A549 (cell line): ENCODE data around the gene NPHS2. TPM values are rescaled to one million over a fixed set of nuclear protein-coding genes. Genes with fewer than 3 reads are reported as not detected.
"Not testable (repeated sequence)": the region's sequence is repeated elsewhere in the genome, so short reads cannot be mapped to it uniquely, and the experiment has no call there.

Source experiments
- ATAC-seq, 2 experiments: fragments of 200-7000 bp in 1 of 2; fragments of >200 bp in 1 of 2; cut with Nextera tagmentation in 1 of 2; cut with Tn5 transposase in 1 of 2; 3 replicates each; pipeline versions ENCODE4 v1.8.0 to v1.9.1; 2018 to 2020; ENCODE audit warnings: mild to moderate bottlenecking in 1 of 2, moderate library complexity in 1 of 2
- CTCF ChIA-PET: fragments of 300-600 bp; sonication (Branson Sonifier 250); formaldehyde crosslinking; extraction: SDS; loops from one replicate; lab custom pipeline; 2021; ENCODE audit warnings: antibody characterized with exemption, inconsistent platforms; lab: Yijun Ruan, JAX
- POLR2A ChIA-PET: fragments of 350-600 bp; formaldehyde crosslinking; extraction: SDS; loops from one replicate; lab custom pipeline; 2021; ENCODE audit warnings: antibody characterized with exemption, inconsistent platforms; lab: Yijun Ruan, JAX
- DNase-seq, 2 experiments: peaks; one replicate each; pipeline versions ENCODE4 v3.0.0 to v3.0.0-alpha.2; 2011 to 2016; ENCODE audit warnings: low read depth in 1 of 2, low spot score in 1 of 2
- FAIRE-seq: peaks from 2 replicates; lab custom pipeline; 2011; peaks lifted over from hg19 to GRCh38; lab: Jason Lieb, UNC
- H3K27ac ChIP-seq, 2 experiments: fragments of >200 bp; sonication (Bioruptor Twin); formaldehyde crosslinking; 3 replicates each; pipeline ENCODE4 v1.5.1; 2016 to 2017
- H3K4me1 ChIP-seq: fragments of >200 bp; sonication (Bioruptor Twin); formaldehyde crosslinking; 3 replicates; pipeline ENCODE4 v1.6.1; 2016
- H3K4me2 ChIP-seq: fragments of >200 bp; sonication (Bioruptor Twin); formaldehyde crosslinking; 3 replicates; pipeline ENCODE4 v1.6.1; 2016
- H3K4me3 ChIP-seq: fragments of >200 bp; sonication (Bioruptor Twin); formaldehyde crosslinking; 3 replicates; pipeline ENCODE4 v1.5.1; 2016
- H3K9me3 ChIP-seq: fragments of >200 bp; sonication (Bioruptor Twin); formaldehyde crosslinking; 3 replicates; pipeline ENCODE4 v1.6.1; 2016
- BCL3 ChIP-seq: fragments of >200 bp; sonication (Bioruptor Twin); formaldehyde crosslinking; IDR thresholded peaks from 3 replicates; pipeline ENCODE4 v1.6.1; 2016
- BHLHE40 ChIP-seq: IDR thresholded peaks from 2 replicates; pipeline ENCODE4 v1.6.1; 2012; ENCODE audit warnings: low read depth, low read length, inconsistent platforms
- CBX2 ChIP-seq: fragments of 200-600 bp; sonication (generic); IDR thresholded peaks from 2 replicates; pipeline ENCODE4 v1.6.1; 2016; ENCODE audit warnings: low read depth, mild to moderate bottlenecking, borderline replicate concordance
- CHD4 ChIP-seq: fragments of 200-600 bp; sonication (generic); IDR thresholded peaks from 2 replicates; pipeline ENCODE4 v1.6.1; 2016; ENCODE audit warnings: antibody characterized with exemption, mild to moderate bottlenecking, borderline replicate concordance
- EHMT2 ChIP-seq: fragments of 200-600 bp; sonication (generic); IDR thresholded peaks from 2 replicates; pipeline ENCODE4 v1.6.1; 2016; ENCODE audit warnings: antibody characterized with exemption, low read depth, mild to moderate bottlenecking, moderate library complexity
- EP300 ChIP-seq, 2 experiments: fragments of >200 bp; sonication (Bioruptor Twin); formaldehyde crosslinking; IDR thresholded peaks; 2 replicates in 1 of 2; 3 replicates in 1 of 2; pipeline ENCODE4 v1.6.1; 2016 to 2017
- FOSL2 ChIP-seq, 2 experiments: fragments of 450-650 bp in 1 of 2; fragments of >200 bp in 1 of 2; sonication (Bioruptor Twin) in 1 of 2; formaldehyde crosslinking; IDR thresholded peaks; 2 replicates each; pipeline versions ENCODE4 v1.5.0 to v1.6.1; 2016 to 2020; ENCODE audit warnings: mild to moderate bottlenecking in 1 of 2, moderate library complexity in 1 of 2
- FOXS1 ChIP-seq: fragments of 250-450 bp; sonication (Bioruptor Pico); IDR thresholded peaks from 2 replicates; pipeline ENCODE4 v1.5.0; 2020; ENCODE audit warnings: mild to moderate bottlenecking, moderate library complexity
- HDAC2 ChIP-seq: fragments of 200-600 bp; sonication (generic); IDR thresholded peaks from 2 replicates; pipeline ENCODE4 v1.6.1; 2016
- HEYL ChIP-seq: fragments of 250-450 bp; sonication (Bioruptor Pico); IDR thresholded peaks from 2 replicates; pipeline ENCODE4 v1.8.0; 2021; ENCODE audit warnings: mild to moderate bottlenecking, moderate library complexity
- HOXB5 ChIP-seq: fragments of 250-450 bp; sonication (Bioruptor Pico); IDR thresholded peaks from 2 replicates; pipeline ENCODE4 v1.5.0; 2020; ENCODE audit warnings: mild to moderate bottlenecking, moderate library complexity
- JUN ChIP-seq, 2 experiments: fragments of >200 bp; sonication (Bioruptor Twin); formaldehyde crosslinking; IDR thresholded peaks; 2 replicates in 1 of 2; 3 replicates in 1 of 2; pipeline ENCODE4 v1.6.1; 2016 to 2017
- MAZ ChIP-seq: fragments of 150-350 bp; IDR thresholded peaks from 2 replicates; pipeline ENCODE4 v1.6.1; 2014; ENCODE audit warnings: antibody characterized with exemption, low read depth, low read length, borderline replicate concordance
- MYC ChIP-seq: IDR thresholded peaks from 2 replicates; pipeline ENCODE4 v1.6.1; 2012; ENCODE audit warnings: mild to moderate bottlenecking, inconsistent platforms, low read length, improper control_type of control experiment, borderline replicate concordance
- NFE2L2 ChIP-seq: fragments of 150-350 bp; conservative IDR thresholded peaks from 2 replicates; pipeline ENCODE4 v1.6.1; 2014; ENCODE audit warnings: low read length
- NPAS2 ChIP-seq: fragments of 250-450 bp; sonication (Bioruptor Pico); IDR thresholded peaks from 2 replicates; pipeline ENCODE4 v1.8.0; 2022; ENCODE audit warnings: mild to moderate bottlenecking, moderate library complexity, borderline replicate concordance
- PHF8 ChIP-seq: fragments of 200-600 bp; sonication (generic); IDR thresholded peaks from 2 replicates; pipeline ENCODE4 v1.6.1; 2016; ENCODE audit warnings: low read depth, mild to moderate bottlenecking, antibody characterized with exemption, moderate library complexity, borderline replicate concordance
- RARB ChIP-seq: fragments of 250-450 bp; sonication (Bioruptor Pico); IDR thresholded peaks from 2 replicates; pipeline ENCODE4 v1.8.0; 2021; ENCODE audit warnings: mild to moderate bottlenecking, moderate library complexity
- RNF2 ChIP-seq: fragments of 200-600 bp; sonication (generic); IDR thresholded peaks from 2 replicates; pipeline ENCODE4 v1.6.1; 2016; ENCODE audit warnings: low read depth, mild to moderate bottlenecking, antibody characterized with exemption, moderate library complexity, borderline replicate concordance
- ZFP36 ChIP-seq: fragments of 450-650 bp; IDR thresholded peaks from 2 replicates; pipeline ENCODE4 v1.6.1; 2014; ENCODE audit warnings: borderline replicate concordance; ENCODE audit not compliant: partially characterized antibody
- ZNF302 ChIP-seq: fragments of 250-450 bp; sonication (Bioruptor Pico); IDR thresholded peaks from 2 replicates; pipeline ENCODE4 v1.9.0; 2021; ENCODE audit warnings: inconsistent platforms, mild to moderate bottlenecking, moderate library complexity
- WGBS: methylation state at CpG from one replicate; pipeline ENCODE4 v1.1.6; 2017; ENCODE audit errors: missing lambda C conversion rate; 5-methylcytosine and 5-hydroxymethylcytosine counted together
- polyA plus RNA-seq, 4 experiments: library from polyadenylated mRNA; depleted of rRNA in 3 of 4; stranded (reverse); fragments of >200 nt; fragmentation: RNase III in 1 of 4; extraction: RNeasy Plus Mini Kit Qiagen cat#74134 plus additional on column Dnase treatment in 1 of 4; gene quantifications; 2 replicates in 3 of 4; 3 replicates in 1 of 4; pipeline ENCODE4 v1.2.3, GENCODE V29; 2011 to 2017

Gene NPHS2
- polyA plus RNA-seq, 2 of the 4 experiments (the other 2 are of a cell fraction): not detected

GRCh38 chr1:179541774-179542173 is 34.0 kb downstream of the NPHS2 start (continued):
- TF ChIP-seq BCL3: no peak

- TF ChIP-seq ZFP36: no peak
- no peak for TF ChIP-seq NPAS2
- TF ChIP-seq BHLHE40: no peak
- no peak for TF ChIP-seq MYC
- TF ChIP-seq HEYL (CRISPR knock-in tag): no peak
- no peak for TF ChIP-seq PHF8
- no peak for TF ChIP-seq FOXS1
- Histone ChIP-seq H3K27ac (no peak overlapping the region), H3K4me3 (no peak overlapping the region), H3K4me1 (no peaks in the 10 kb centered on the region), H3K4me2 (no peak overlapping the region), H3K9me3 (no peaks in the 10 kb centered on the region)
- DNase-seq: no peak
- ChIA-PET POLR2A (no interaction called here), CTCF (no interaction called here)
- no peak for ATAC-seq
- FAIRE-seq: no peak
- 13% methylated on average over 1 of the region's 1 CpG for WGBS
Measured at GRCh38 chr1:179530352-179530751, 45.4 kb downstream of the NPHS2 start.

- FAIRE-seq (no peak), DNase-seq (no peak), ATAC-seq (no peak)
- WGBS: 35% methylated on average over 8 of the region's 8 CpGs
- no peak overlapping the region for H3K4me2 ChIP-seq
- H3K27ac ChIP-seq: no peak overlapping the region
- no peak for TF ChIP-seq EHMT2
- TF ChIP-seq RNF2: no peak
- TF ChIP-seq NFE2L2: no peak
- no peak for TF ChIP-seq FOSL2 (IDR thresholded peaks at IDR 0.05)
- no peak for TF ChIP-seq FOSL2 (CRISPR knock-in tag; IDR thresholded peaks at IDR 0.05)
- TF ChIP-seq JUN (IDR thresholded peaks at IDR 0.05): no peak
- TF ChIP-seq CBX2: no peak
- no peak for TF ChIP-seq CHD4
- TF ChIP-seq ZFP36: no peak
- no peak for TF ChIP-seq HOXB5 (CRISPR knock-in tag)
- no peak for TF ChIP-seq ZNF302 (CRISPR knock-in tag)
- no peak for TF ChIP-seq EP300 (IDR thresholded peaks at IDR 0.05)
- no peak for TF ChIP-seq HDAC2
- no peak for TF ChIP-seq MAZ
- no peak for TF ChIP-seq RARB (CRISPR knock-in tag)
- TF ChIP-seq FOXS1: no peak
- no peaks in the 10 kb centered on the region for H3K4me1 ChIP-seq
- ChIA-PET CTCF (interaction anchor here (0.6 kb wide), 1 partner anchor 382 kb away, joined by 4 read pairs; no protein-coding TSS in a partner anchor), POLR2A (no interaction called here)
- no peaks in the 10 kb centered on the region for H3K9me3 ChIP-seq
- H3K4me3 ChIP-seq: no peak overlapping the region
Measured at GRCh38 chr1:179529482-179530195, 46.1 kb downstream of the NPHS2 start.

GRCh38 chr1:179518544-179518943 is 57.2 kb downstream of the NPHS2 start:
- H3K4me1 ChIP-seq: not testable (repeated sequence)

More at GRCh38 chr1:179518544-179518943, 57.2 kb downstream of the NPHS2 start:
- DNase-seq, FAIRE-seq, H3K27ac ChIP-seq, POLR2A ChIA-PET, H3K4me3 ChIP-seq, H3K4me2 ChIP-seq, H3K9me3 ChIP-seq, ATAC-seq, CTCF ChIA-PET: not testable (repeated sequence)
- 72% methylated on average over 1 of the region's 1 CpG for WGBS
